Coronary artery (tissue), 2 donors: Measurements from ENCODE around the gene EBP.

Source experiments
- DNase-seq: peaks from one replicate; pipeline ENCODE4 v3.0.0-alpha.2; 2017; ENCODE audit warnings: low spot score
- H3K27ac ChIP-seq, 2 donors: fragments of 200-600 bp; sonication (generic); one replicate each; pipeline ENCODE4 v1.5.1; 2016 to 2019
- H3K4me3 ChIP-seq: fragments of 200-600 bp; sonication (generic); 2 replicates; pipeline ENCODE4 v1.5.1; 2016; ENCODE audit warnings: mild to moderate bottlenecking, moderate library complexity
- TF ChIP-seq, protein P1 (sequence below): fragments of 200-600 bp; sonication (generic); IDR thresholded peaks from one replicate; pipeline ENCODE4 v1.5.1; 2019; ENCODE audit warnings: antibody characterized with exemption

The EBP gene

DNA sequence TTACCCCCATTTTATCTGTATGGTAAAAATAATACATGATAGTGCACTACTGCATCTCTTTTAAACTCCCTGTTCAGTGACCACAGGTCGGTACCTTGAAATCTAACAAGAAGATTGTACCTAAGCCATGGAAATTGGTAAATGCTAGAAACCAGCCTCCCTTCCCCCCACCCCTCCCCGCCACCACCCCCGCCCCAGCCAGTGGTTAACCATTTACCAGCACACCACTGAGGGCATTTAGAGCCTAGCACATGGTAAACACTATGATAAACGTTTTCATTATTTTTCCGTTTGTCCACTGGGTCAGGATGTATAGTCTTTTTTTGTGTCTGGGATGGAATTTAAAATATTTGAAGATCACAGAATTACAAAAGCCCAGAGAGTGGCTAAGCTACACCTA lies 46.3 kb upstream of the EBP start:
- TF ChIP-seq, protein P1, sequence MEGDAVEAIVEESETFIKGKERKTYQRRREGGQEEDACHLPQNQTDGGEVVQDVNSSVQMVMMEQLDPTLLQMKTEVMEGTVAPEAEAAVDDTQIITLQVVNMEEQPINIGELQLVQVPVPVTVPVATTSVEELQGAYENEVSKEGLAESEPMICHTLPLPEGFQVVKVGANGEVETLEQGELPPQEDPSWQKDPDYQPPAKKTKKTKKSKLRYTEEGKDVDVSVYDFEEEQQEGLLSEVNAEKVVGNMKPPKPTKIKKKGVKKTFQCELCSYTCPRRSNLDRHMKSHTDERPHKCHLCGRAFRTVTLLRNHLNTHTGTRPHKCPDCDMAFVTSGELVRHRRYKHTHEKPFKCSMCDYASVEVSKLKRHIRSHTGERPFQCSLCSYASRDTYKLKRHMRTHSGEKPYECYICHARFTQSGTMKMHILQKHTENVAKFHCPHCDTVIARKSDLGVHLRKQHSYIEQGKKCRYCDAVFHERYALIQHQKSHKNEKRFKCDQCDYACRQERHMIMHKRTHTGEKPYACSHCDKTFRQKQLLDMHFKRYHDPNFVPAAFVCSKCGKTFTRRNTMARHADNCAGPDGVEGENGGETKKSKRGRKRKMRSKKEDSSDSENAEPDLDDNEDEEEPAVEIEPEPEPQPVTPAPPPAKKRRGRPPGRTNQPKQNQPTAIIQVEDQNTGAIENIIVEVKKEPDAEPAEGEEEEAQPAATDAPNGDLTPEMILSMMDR, result no peak
- peak overlapping the region; percentile 92 for H3K4me3 ChIP-seq
- no peak for DNase-seq
- peak overlapping the region; percentile 73 to 92 for H3K27ac ChIP-seq

- TF ChIP-seq, protein P1, result no peak
- DNase-seq, result peak; percentile 90
- peak within 1 kb of the TSS; percentile 73 to 92 for H3K27ac ChIP-seq
- H3K4me3 ChIP-seq, result peak within 1 kb of the TSS; percentile 92
Observed at GRCh38 chrX:48475774-48476577, 45.6 kb upstream of the EBP start, which contains the start of gene FTSJ1. TSS of gene FTSJ1 (plus strand) at chrX:48476199. CDS start at chrX:48478048, 1,849 bp downstream.

DNA sequence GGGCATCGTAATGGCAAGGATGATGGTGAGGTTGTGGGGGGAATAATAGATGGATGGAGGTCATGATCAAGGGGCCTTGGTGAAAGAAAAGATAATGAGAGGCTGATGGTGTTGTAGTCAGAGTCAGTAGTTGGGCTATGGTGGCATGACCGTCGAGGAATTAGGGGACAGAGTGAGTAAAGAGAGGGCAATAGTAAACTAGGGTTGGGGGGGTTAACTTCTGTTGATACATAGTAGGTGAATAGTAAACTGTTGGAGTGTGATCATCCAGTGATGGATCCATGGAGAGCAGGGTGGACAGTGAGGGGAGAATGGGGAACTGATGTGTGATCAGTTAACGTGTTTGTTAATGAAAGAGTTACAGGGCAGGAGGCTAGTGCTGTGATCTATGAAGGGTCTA lies 44.7 kb upstream of the EBP start:
- no peak for DNase-seq
- H3K4me3 ChIP-seq, result peak overlapping the region; percentile 92
- TF ChIP-seq, protein P1, result no peak
- H3K27ac ChIP-seq, result peak overlapping the region in 1 of 2 donors; percentile 92

DNA sequence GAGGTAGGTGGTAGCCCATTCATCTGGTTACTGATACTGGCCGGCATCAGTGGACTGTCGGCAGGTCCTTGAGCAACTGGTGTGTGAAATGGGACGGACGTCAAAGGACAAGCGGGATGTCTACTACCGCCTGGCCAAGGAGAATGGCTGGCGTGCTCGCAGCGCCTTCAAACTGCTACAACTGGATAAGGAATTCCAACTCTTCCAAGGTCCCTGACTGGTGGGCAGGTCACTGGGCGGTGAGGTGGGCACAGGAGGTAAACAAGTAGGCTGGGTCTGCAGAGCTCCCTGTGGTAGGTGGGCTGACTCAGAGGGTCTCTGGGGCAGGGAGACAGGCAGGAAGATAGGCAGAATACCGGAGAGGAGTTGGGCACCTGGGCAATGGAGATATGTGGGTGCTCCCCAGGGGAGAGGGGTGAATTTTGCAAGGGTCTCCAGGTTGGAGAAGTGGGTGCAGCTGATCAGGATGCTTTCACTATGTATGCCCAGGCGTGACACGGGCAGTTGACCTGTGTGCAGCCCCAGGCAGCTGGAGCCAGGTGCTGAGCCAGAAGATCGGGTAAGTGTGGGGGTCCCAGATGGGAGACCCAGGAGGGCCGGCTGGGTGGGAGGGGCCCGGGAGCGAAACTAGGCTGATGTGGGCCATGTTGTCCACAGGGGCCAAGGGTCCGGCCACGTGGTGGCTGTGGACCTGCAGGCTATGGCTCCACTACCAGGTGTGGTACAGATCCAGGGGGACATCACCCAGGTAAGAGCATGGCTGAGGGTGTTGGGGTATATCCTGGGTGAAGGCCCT lies 43.5 kb upstream of the EBP start:
- Histone ChIP-seq H3K4me3 (no peak overlapping the region), H3K27ac (no peak overlapping the region)
- TF ChIP-seq, protein P1, result no peak
- no peak for DNase-seq

DNA sequence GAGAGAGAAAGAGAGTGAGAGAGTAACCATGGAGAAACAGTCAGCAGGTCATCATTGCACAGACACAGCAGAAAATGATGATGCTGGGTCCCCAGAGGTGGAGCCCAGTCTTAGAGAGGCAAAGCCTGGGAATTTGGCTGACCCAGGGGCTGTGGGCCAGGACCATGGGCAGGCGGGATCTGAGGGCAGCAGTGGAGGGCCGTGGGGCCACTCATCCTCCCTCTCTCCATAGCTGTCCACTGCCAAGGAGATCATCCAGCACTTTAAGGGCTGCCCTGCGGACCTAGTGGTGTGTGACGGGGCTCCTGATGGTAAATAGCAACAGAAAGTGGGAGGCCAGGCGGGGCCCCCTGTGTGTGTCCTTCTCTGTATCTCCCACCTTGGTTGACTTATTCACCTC lies 42.8 kb upstream of the EBP start:
- TF ChIP-seq, protein P1, result no peak
- Histone ChIP-seq H3K27ac (no peak overlapping the region), H3K4me3 (no peak overlapping the region)
- no peak for DNase-seq

GRCh38 chrX:48480142-48480541 lies 41.5 kb upstream of the EBP start:
- no peak for DNase-seq
- TF ChIP-seq, protein P1, result no peak
- Histone ChIP-seq H3K4me3 (no peak overlapping the region), H3K27ac (no peak overlapping the region)
